Colonic mucosa (tissue), 4 donors: ENCODE measurements around the gene PRPF6. TPM values are rescaled to one million over a fixed set of nuclear protein-coding genes. Genes with fewer than 3 reads are reported as not detected.

Source experiments
- DNase-seq: peaks from one replicate; pipeline ENCODE4 v3.0.0-alpha.2; 2020
- H3K27ac ChIP-seq: fragments of 200-600 bp; one replicate; pipeline ENCODE4 v1.8.0; 2021
- H3K27me3 ChIP-seq: fragments of 200-600 bp; one replicate; pipeline ENCODE4 v1.8.0; 2021
- H3K36me3 ChIP-seq: fragments of 200-600 bp; one replicate; pipeline ENCODE4 v1.8.0; 2021
- H3K4me1 ChIP-seq: fragments of 200-600 bp; one replicate; pipeline ENCODE4 v1.8.0; 2021; ENCODE audit warnings: mild to moderate bottlenecking
- H3K4me3 ChIP-seq: fragments of 200-600 bp; one replicate; pipeline ENCODE4 v1.8.0; 2021
- H3K9ac ChIP-seq, 2 donors: one replicate each; pipeline ENCODE4 v1.7.0; 2013; ENCODE audit warnings: control low read depth in 2 of 2, low read depth in 2 of 2, low read length in 2 of 2
- H3K9me3 ChIP-seq: fragments of 200-600 bp; one replicate; pipeline ENCODE4 v1.8.0; 2021
- CTCF ChIP-seq: fragments of 200-600 bp; IDR thresholded peaks from one replicate; pipeline ENCODE4 v1.8.0; 2022; ENCODE audit warnings: antibody characterized with exemption, mild to moderate bottlenecking
- intact Hi-C: fragments of 100-400 bp; cut with DNase I; formaldehyde crosslinking; loops from one replicate; pipeline ENCODE4 v1.14.1; 2022
- total RNA-seq, 2 donors: library from RNA; stranded (reverse); fragmentation: NEBNext Ultra II Directional in 1 of 2; extraction: Animal tissue kit (Norgen Biotek cat#: 25700) in 1 of 2; gene quantifications; one replicate each; pipeline ENCODE4 v1.2.1, GENCODE V29; 2021
- donor health status: healthy.
- donor health status: DM: no; HTN: no; CAD: no.
- donor health status: DM: no; HTN: no; CAD: no.

Gene PRPF6
- total RNA-seq, 2 donors from 2014 or later = 53.0 to 68.6 TPM

DNA sequence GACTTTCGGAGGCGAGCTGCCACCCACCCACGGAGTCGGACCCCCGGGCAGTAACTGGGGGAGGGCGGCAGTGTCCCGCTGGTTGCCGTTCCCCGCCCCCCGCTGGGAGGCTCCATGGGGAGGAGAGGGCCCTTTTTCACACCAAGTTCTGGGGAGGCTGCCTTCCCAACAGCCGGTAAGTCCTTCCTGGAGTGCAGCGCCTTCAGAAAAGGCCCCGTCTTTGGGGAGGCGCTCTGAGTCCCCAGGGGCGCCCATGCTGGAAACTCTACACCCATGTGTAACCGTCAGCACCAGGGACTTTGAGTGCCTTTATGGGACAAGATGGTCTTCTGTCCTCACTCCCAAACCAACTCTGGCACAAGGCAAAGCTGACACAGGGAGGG lies 68.9 kb downstream of the PRPF6 start:
- Histone ChIP-seq H3K4me1 (no peaks in the 10 kb centered on the region), H3K36me3 (no peaks in the 10 kb centered on the region), H3K27me3 (peaks cover 73% of the 10 kb centered on the region), H3K4me3 (no peak overlapping the region), H3K9ac (no peak overlapping the region), H3K9me3 (no peaks in the 10 kb centered on the region), H3K27ac (no peak overlapping the region)
- no peak for TF ChIP-seq CTCF
- DNase-seq = no peak
- intact Hi-C loops = no loop called here

DNA sequence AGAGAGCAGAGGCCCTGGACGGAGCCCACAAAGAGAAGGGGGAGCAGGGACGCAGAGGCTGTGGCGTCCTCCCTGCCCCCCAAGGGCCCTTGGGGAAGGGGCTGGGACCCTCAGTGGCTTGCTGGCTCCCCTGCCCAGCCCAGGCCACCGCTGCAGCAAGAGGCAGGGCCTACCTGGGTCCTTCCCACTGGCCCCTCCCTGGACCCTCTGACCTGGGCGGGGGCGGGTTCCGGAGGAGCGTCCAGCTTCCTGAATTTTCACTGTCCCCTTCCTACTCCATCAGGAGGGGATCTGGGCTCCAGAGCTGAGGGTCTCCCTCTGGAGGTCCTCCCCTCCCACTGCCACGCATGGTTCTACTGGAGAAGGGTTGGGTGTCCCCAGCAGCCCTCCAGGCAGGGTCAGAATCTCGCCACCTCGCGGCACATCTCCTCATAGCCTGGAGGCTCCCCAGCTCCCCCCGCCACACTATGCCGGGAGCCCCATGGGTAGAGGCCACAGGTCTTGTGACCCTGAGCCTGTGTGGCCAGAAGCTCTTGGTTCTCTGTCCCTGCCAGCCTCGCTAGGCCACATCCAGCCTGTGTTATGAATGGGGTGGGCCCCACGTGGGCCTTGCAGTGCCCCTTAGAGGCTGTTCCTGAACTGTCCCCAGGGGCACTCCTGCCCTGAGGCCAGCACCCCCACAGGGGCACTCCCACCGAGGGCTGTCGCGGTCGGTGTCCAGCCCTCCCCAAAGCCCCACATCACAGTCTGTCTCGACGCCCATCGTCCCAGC lies 69.5 kb downstream of the PRPF6 start:
- intact Hi-C loops = no loop called here
- Histone ChIP-seq H3K9me3 (no peaks in the 10 kb centered on the region), H3K27me3 (peaks cover 74% of the 10 kb centered on the region), H3K9ac (no peak overlapping the region), H3K4me3 (no peak overlapping the region), H3K36me3 (no peaks in the 10 kb centered on the region), H3K4me1 (no peaks in the 10 kb centered on the region), H3K27ac (no peak overlapping the region)
- TF ChIP-seq CTCF = no peak
- no peak for DNase-seq

DNA sequence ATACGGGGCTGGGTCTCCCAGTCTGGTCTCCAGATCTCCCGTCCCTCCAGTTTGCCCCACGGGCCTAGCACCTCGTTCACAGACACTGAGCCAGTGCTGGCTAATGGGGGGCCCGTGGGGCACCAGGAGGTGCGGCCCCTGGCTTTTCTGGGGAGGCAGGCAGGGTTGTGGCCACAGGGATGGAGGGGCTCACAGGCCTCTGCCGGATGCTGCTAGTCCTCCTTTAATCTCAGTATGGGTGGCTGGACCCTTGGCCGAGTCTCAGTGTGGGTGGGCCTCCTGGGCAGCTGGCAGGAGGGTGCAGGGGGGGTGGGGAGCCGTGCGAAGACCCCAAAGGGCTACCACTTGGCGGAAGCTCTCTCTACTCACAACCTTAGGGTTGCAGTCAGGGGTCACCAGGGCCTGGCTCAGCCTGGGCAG lies 70.1 kb downstream of the PRPF6 start:
- intact Hi-C loops = no loop called here
- H3K4me3 ChIP-seq = no peak overlapping the region
- H3K4me1 ChIP-seq = no peaks in the 10 kb centered on the region
- no peaks in the 10 kb centered on the region for H3K9me3 ChIP-seq
- no peak for TF ChIP-seq CTCF
- no peak overlapping the region for H3K9ac ChIP-seq
- H3K27me3 ChIP-seq = peaks cover 75% of the 10 kb centered on the region
- no peaks in the 10 kb centered on the region for H3K36me3 ChIP-seq
- DNase-seq = no peak
- no peak overlapping the region for H3K27ac ChIP-seq

DNA sequence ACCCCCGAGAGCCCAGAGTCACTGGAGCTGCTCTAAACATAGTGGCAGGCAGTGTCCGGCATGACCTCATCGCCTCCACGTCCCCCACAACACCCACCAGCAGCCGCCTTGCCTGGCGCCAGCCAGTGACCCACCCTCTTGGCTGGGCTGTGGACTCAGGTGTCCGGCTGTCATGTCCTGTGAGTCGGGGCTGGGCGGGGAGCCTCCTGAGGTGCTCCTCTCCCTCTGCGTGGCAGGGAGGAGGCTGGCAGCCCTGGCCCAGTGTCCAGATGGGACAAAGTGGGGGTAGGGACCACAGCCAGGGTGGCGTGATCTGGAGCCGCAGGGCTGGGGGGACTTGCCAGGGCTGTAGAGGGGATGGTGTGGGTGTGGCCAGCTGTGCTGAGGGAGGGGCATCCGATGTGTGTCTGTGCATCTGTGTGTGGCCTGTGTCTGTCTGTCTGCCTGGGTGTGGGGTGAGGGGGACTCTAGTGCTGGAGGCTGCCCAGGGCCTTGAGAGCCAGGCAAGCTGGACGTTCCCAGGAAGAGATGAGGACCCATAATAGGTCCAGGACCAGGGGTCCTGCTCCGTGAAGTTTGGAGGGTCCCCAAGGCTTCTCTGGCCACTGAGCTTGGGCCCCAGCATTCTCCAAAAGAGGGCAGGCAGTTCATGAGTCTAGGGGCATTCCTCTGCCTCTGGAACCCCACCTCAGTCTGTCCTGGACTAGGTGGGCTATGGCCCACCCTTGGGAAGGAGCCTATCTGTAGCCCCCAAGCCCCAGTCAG lies 70.8 kb downstream of the PRPF6 start:
- TF ChIP-seq CTCF = no peak
- H3K36me3 ChIP-seq = no peaks in the 10 kb centered on the region
- no peak overlapping the region for H3K9ac ChIP-seq
- no peaks in the 10 kb centered on the region for H3K4me1 ChIP-seq
- no peak for DNase-seq
- H3K9me3 ChIP-seq = no peaks in the 10 kb centered on the region
- peaks cover 69% of the 10 kb centered on the region for H3K27me3 ChIP-seq
- H3K4me3 ChIP-seq = no peak overlapping the region
- H3K27ac ChIP-seq = no peak overlapping the region
- intact Hi-C loops = no loop called here

DNA sequence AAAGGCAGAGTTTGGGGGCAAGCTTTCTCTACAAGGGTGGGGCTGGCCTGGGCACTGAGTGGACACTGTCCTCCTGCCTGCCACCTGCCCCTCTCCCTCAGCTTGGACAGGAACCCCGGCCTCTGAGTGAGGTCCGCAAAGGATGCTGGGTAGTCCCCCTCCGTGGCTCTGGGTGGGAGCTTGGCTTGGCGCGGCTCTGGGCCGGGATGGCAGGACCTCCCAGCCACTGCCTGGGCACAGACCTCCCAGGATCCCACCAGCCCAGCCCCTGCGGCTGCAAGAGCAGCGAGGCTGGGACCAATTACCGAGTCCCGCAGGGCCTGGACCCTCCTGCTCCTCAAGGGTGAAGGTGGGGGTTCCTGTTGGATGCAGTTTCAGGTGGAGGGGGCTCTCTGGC lies 71.4 kb downstream of the PRPF6 start:
- no peak for DNase-seq
- Histone ChIP-seq H3K4me1 (no peaks in the 10 kb centered on the region), H3K27ac (no peak overlapping the region), H3K9me3 (no peaks in the 10 kb centered on the region), H3K4me3 (no peak overlapping the region), H3K9ac (no peak overlapping the region), H3K27me3 (peaks cover 67% of the 10 kb centered on the region), H3K36me3 (no peaks in the 10 kb centered on the region)
- no peak for TF ChIP-seq CTCF
- intact Hi-C loops = no loop called here
